CD8-positive, alpha-beta memory T cell (primary cell): ENCODE measurements around the gene SSUH2. TPM values are rescaled to one million over a fixed set of nuclear protein-coding genes. Genes with fewer than 3 reads are reported as not detected.

Experiments
- CTCF ChIA-PET: fragments of 350-600 bp; sonication (Branson Sonifier 250); formaldehyde crosslinking; loops from one replicate; lab custom pipeline; 2021; ENCODE audit warnings: antibody characterized with exemption; lab: Charles Lee
- POLR2A ChIA-PET: fragments of 350-600 bp; sonication (Branson Sonifier 250); formaldehyde crosslinking; loops from one replicate; lab custom pipeline; 2021; ENCODE audit warnings: antibody characterized with exemption; lab: Charles Lee
- DNase-seq, 5 donors: peaks; one replicate each; pipeline versions ENCODE4 v3.0.0 to v3.0.0-alpha.2; 2020 to 2022; ENCODE audit warnings: mixed read lengths in 1 of 5
- H3K27ac ChIP-seq: one replicate; pipeline ENCODE4 v1.7.0; 2013; ENCODE audit warnings: low read depth, mild to moderate bottlenecking, low read length, moderate library complexity
- H3K27me3 ChIP-seq: 2 replicates; pipeline ENCODE4 v1.7.0; 2013; ENCODE audit warnings: low read length, mild to moderate bottlenecking; ENCODE audit not compliant: insufficient read depth, poor library complexity, severe bottlenecking
- H3K36me3 ChIP-seq: 2 replicates; pipeline ENCODE4 v1.7.0; 2013; ENCODE audit warnings: mild to moderate bottlenecking, low read length, moderate library complexity; ENCODE audit not compliant: insufficient read depth
- H3K4me1 ChIP-seq: 2 replicates; pipeline ENCODE4 v1.7.0; 2013; ENCODE audit warnings: mild to moderate bottlenecking, low read length, moderate library complexity; ENCODE audit not compliant: insufficient read depth
- H3K4me3 ChIP-seq: 2 replicates; pipeline ENCODE4 v1.7.0; 2013; ENCODE audit warnings: mild to moderate bottlenecking, low read length
- H3K9me3 ChIP-seq: 2 replicates; pipeline ENCODE4 v1.7.0; 2013; ENCODE audit warnings: mild to moderate bottlenecking, low read length
- H3K27ac Mint-ChIP-seq, 8 donors: one replicate each; pipeline ENCODE4 v1.8.0; 2020 to 2021; ENCODE audit warnings: mixed read lengths in 8 of 8, mild to moderate bottlenecking in 6 of 8, inconsistent platforms in 3 of 8, moderate library complexity in 3 of 8
- H3K27me3 Mint-ChIP-seq, 2 donors: one replicate each; pipeline ENCODE4 v1.8.0; 2020 to 2021; ENCODE audit warnings: mixed read lengths in 2 of 2, mild to moderate bottlenecking in 1 of 2, moderate library complexity in 1 of 2
- H3K36me3 Mint-ChIP-seq, 3 donors: one replicate each; pipeline ENCODE4 v1.8.0; 2020 to 2021; ENCODE audit warnings: mixed read lengths in 3 of 3, inconsistent platforms in 1 of 3, mild to moderate bottlenecking in 1 of 3
- H3K4me1 Mint-ChIP-seq, 3 donors: one replicate each; pipeline ENCODE4 v1.8.0; 2020 to 2021; ENCODE audit warnings: mixed read lengths in 3 of 3, inconsistent platforms in 1 of 3, mild to moderate bottlenecking in 1 of 3
- H3K4me3 Mint-ChIP-seq, 7 donors: one replicate each; pipeline ENCODE4 v1.8.0; 2020 to 2021; ENCODE audit warnings: mixed read lengths in 7 of 7, mild to moderate bottlenecking in 6 of 7, moderate library complexity in 4 of 7, inconsistent platforms in 2 of 7
- H3K9me3 Mint-ChIP-seq, 5 donors: one replicate each; pipeline ENCODE4 v1.8.0; 2020 to 2022; ENCODE audit warnings: mixed read lengths in 5 of 5, mild to moderate bottlenecking in 3 of 5, moderate library complexity in 2 of 5, inconsistent platforms in 1 of 5
- polyA plus RNA-seq: library from polyadenylated mRNA; unstranded; fragments of 300-500 nt; fragmentation: Illumina TruSeq; gene quantifications from one replicate; pipeline ENCODE4 v1.2.3, GENCODE V29; 2021
- total RNA-seq, 2 experiments: library from RNA; stranded (reverse); gene quantifications; one replicate each; pipeline ENCODE4 v1.2.3, GENCODE V29; 2021

SSUH2 gene
- total and polyA plus RNA-seq, 3 experiments from 2014 or later = not detected

- peak overlapping the region in 3 of 8 donors; percentile 25 to 52 (median 32) for H3K27ac Mint-ChIP-seq
Measured at GRCh38 chr3:8629151-8630021, 15.2 kb downstream of the SSUH2 start.

GRCh38 chr3:8627949-8628348, 16.6 kb downstream of the SSUH2 start:
- H3K27me3 Mint-ChIP-seq = peaks cover 0 to 4% of the 10 kb centered on the region in 2 donors
- CTCF ChIA-PET = no interaction called here
- H3K36me3 Mint-ChIP-seq = no peaks in the 10 kb centered on the region
- no peak overlapping the region for H3K27ac Mint-ChIP-seq
- Histone ChIP-seq H3K27ac (no peak overlapping the region), H3K4me3 (no peak overlapping the region), H3K27me3 (no peaks in the 10 kb centered on the region), H3K9me3 (no peaks in the 10 kb centered on the region), H3K36me3 (no peaks in the 10 kb centered on the region), H3K4me1 (no peaks in the 10 kb centered on the region)
- peak overlapping the region in 1 of 7 donors; percentile 34 for H3K4me3 Mint-ChIP-seq
- POLR2A ChIA-PET = no interaction called here
- DNase-seq = no peak
- H3K4me1 Mint-ChIP-seq = peaks cover 5 to 24% (median 8%) of the 10 kb centered on the region in 3 donors
- peaks cover 0 to 2% (median 0%) of the 10 kb centered on the region in 5 donors for H3K9me3 Mint-ChIP-seq

More at GRCh38 chr3:8629151-8630021, 15.2 kb downstream of the SSUH2 start:
- no peaks in the 10 kb centered on the region for H3K36me3 ChIP-seq
- H3K4me3 ChIP-seq = no peak overlapping the region
- Mint-ChIP-seq H3K4me3 (peak overlapping the region in 5 of 7 donors; percentile 44 to 66 (median 49)), H3K36me3 (no peaks in the 10 kb centered on the region), H3K9me3 (peaks cover 0 to 2% (median 0%) of the 10 kb centered on the region in 5 donors), H3K27me3 (peaks cover 0 to 4% of the 10 kb centered on the region in 2 donors), H3K4me1 (peaks cover 5 to 20% (median 8%) of the 10 kb centered on the region in 3 donors)
- CTCF ChIA-PET = no interaction called here
- no peaks in the 10 kb centered on the region for H3K27me3 ChIP-seq
- peak in 3 of 5 donors; percentile 10 to 71 (median 27) for DNase-seq
- H3K27ac ChIP-seq = peak overlapping the region; percentile 49
- POLR2A ChIA-PET = no interaction called here
- no peaks in the 10 kb centered on the region for H3K9me3 ChIP-seq
- H3K4me1 ChIP-seq = no peaks in the 10 kb centered on the region

GRCh38 chr3:8627201-8627940, 17.2 kb downstream of the SSUH2 start:
- no peak overlapping the region for H3K4me3 Mint-ChIP-seq
- peaks cover 0 to 4% of the 10 kb centered on the region in 2 donors for H3K27me3 Mint-ChIP-seq
- POLR2A ChIA-PET = no interaction called here

GRCh38 chr3:8625991-8626390, 18.6 kb downstream of the SSUH2 start:
- Histone ChIP-seq H3K27ac (no peak overlapping the region), H3K4me3 (no peak overlapping the region), H3K4me1 (no peaks in the 10 kb centered on the region), H3K36me3 (no peaks in the 10 kb centered on the region), H3K9me3 (no peaks in the 10 kb centered on the region), H3K27me3 (no peaks in the 10 kb centered on the region)
- Mint-ChIP-seq H3K36me3 (no peaks in the 10 kb centered on the region), H3K9me3 (peaks cover 0 to 2% (median 0%) of the 10 kb centered on the region in 5 donors), H3K27me3 (peaks cover 0 to 4% of the 10 kb centered on the region in 2 donors), H3K4me1 (peaks cover 5 to 25% (median 8%) of the 10 kb centered on the region in 3 donors), H3K4me3 (no peak overlapping the region), H3K27ac (no peak overlapping the region)
- DNase-seq = peak in 1 of 5 donors; percentile 14
- ChIA-PET POLR2A (no interaction called here), CTCF (no interaction called here)

More at GRCh38 chr3:8627201-8627940, 17.2 kb downstream of the SSUH2 start:
- no peaks in the 10 kb centered on the region for H3K36me3 Mint-ChIP-seq
- peaks cover 5 to 25% (median 8%) of the 10 kb centered on the region in 3 donors for H3K4me1 Mint-ChIP-seq
- Histone ChIP-seq H3K4me3 (no peak overlapping the region), H3K4me1 (no peaks in the 10 kb centered on the region), H3K9me3 (no peaks in the 10 kb centered on the region), H3K36me3 (no peaks in the 10 kb centered on the region), H3K27me3 (no peaks in the 10 kb centered on the region), H3K27ac (no peak overlapping the region)
- DNase-seq = peak in 1 of 5 donors; percentile 28
- H3K9me3 Mint-ChIP-seq = peaks cover 0 to 2% (median 0%) of the 10 kb centered on the region in 5 donors
- CTCF ChIA-PET = no interaction called here
- H3K27ac Mint-ChIP-seq = no peak overlapping the region

- ChIA-PET CTCF (no interaction called here), POLR2A (no interaction called here)
- Mint-ChIP-seq H3K4me3 (no peak overlapping the region), H3K27ac (peak overlapping the region in 2 of 8 donors; percentile 4 to 55), H3K4me1 (peaks cover 5 to 19% (median 8%) of the 10 kb centered on the region in 3 donors), H3K36me3 (no peaks in the 10 kb centered on the region), H3K9me3 (peaks cover 0 to 2% (median 0%) of the 10 kb centered on the region in 5 donors), H3K27me3 (peaks cover 0 to 4% of the 10 kb centered on the region in 2 donors)
- H3K36me3 ChIP-seq = no peaks in the 10 kb centered on the region
- no peaks in the 10 kb centered on the region for H3K9me3 ChIP-seq
- H3K27ac ChIP-seq = no peak overlapping the region
- no peaks in the 10 kb centered on the region for H3K4me1 ChIP-seq
- no peak for DNase-seq
- H3K27me3 ChIP-seq = no peaks in the 10 kb centered on the region
- no peak overlapping the region for H3K4me3 ChIP-seq
Measured at GRCh38 chr3:8624612-8625011, 20.0 kb downstream of the SSUH2 start.

- Mint-ChIP-seq H3K4me1 (peaks cover 0 to 10% (median 2%) of the 10 kb centered on the region in 3 donors), H3K36me3 (no peaks in the 10 kb centered on the region), H3K4me3 (no peak overlapping the region), H3K27ac (no peak overlapping the region), H3K9me3 (peaks cover 0 to 2% (median 0%) of the 10 kb centered on the region in 5 donors), H3K27me3 (peaks cover 0 to 4% of the 10 kb centered on the region in 2 donors)
- CTCF ChIA-PET = no interaction called here
- no peak overlapping the region for H3K27ac ChIP-seq
- H3K9me3 ChIP-seq = no peaks in the 10 kb centered on the region
- H3K36me3 ChIP-seq = no peaks in the 10 kb centered on the region
- no peak overlapping the region for H3K4me3 ChIP-seq
- POLR2A ChIA-PET = no interaction called here
- no peaks in the 10 kb centered on the region for H3K4me1 ChIP-seq
- no peak for DNase-seq
- no peaks in the 10 kb centered on the region for H3K27me3 ChIP-seq
Measured at GRCh38 chr3:8623741-8624140, 20.9 kb downstream of the SSUH2 start.

- H3K27ac ChIP-seq = no peak overlapping the region
- Mint-ChIP-seq H3K27me3 (peaks cover 0 to 4% of the 10 kb centered on the region in 2 donors), H3K36me3 (no peaks in the 10 kb centered on the region), H3K9me3 (peaks cover 0 to 3% (median 0%) of the 10 kb centered on the region in 5 donors), H3K4me1 (peaks cover 0 to 5% (median 0%) of the 10 kb centered on the region in 3 donors), H3K27ac (peak overlapping the region in 1 of 8 donors; percentile 47), H3K4me3 (peak overlapping the region in 4 of 7 donors; percentile 37 to 58 (median 46))
- ChIA-PET CTCF (no interaction called here), POLR2A (no interaction called here)
- H3K4me3 ChIP-seq = no peak overlapping the region
- no peaks in the 10 kb centered on the region for H3K9me3 ChIP-seq
- no peaks in the 10 kb centered on the region for H3K27me3 ChIP-seq
- no peaks in the 10 kb centered on the region for H3K36me3 ChIP-seq
- no peaks in the 10 kb centered on the region for H3K4me1 ChIP-seq
- peak in 1 of 5 donors; percentile 9 for DNase-seq
Measured at GRCh38 chr3:8622873-8623691, 21.5 kb downstream of the SSUH2 start.
